HCT116 (cell line): ENCODE data around the gene SIPA1L3. TPM values are rescaled to one million over a fixed set of nuclear protein-coding genes. Genes with fewer than 3 reads are reported as not detected.

Experiments used
- ATAC-seq: fragments of 200-7000 bp; cut with Tn5 transposase; 2 replicates; pipeline ENCODE4 v1.9.1; 2020; ENCODE audit warnings: mild to moderate bottlenecking, moderate library complexity
- BruUV-seq: library from RNA; stranded (reverse); fragments of 400-500 nt; replicated peaks from 2 replicates; lab custom pipeline; 2021; lab: Mats Ljungman, UMichigan
- CTCF ChIA-PET: fragments of 300-600 bp; sonication (Branson Sonifier 250); formaldehyde crosslinking; loops from one replicate; lab custom pipeline; 2021; ENCODE audit warnings: antibody characterized with exemption; lab: Charles Lee
- POLR2A ChIA-PET: fragments of 300-600, 350-600 bp; sonication (Branson Sonifier 250); formaldehyde crosslinking; loops from one replicate; lab custom pipeline; 2021; ENCODE audit warnings: antibody characterized with exemption; lab: Charles Lee
- RAD21 ChIA-PET, 2 experiments: fragments of 300-600 bp; sonication (Branson Sonifier 250); formaldehyde crosslinking; loops; one replicate each; lab custom pipeline; 2023; ENCODE audit warnings: low total read pairs in 2 of 2; ENCODE audit not compliant: uncharacterized antibody in 2 of 2, unreplicated experiment in 2 of 2, low non-redundant PET in 1 of 2; lab: Charles Lee
- DNase-seq: peaks from one replicate; pipeline ENCODE4 v3.0.0-alpha.2; 2010; ENCODE audit warnings: low read depth, low spot score
- H2AFZ ChIP-seq: fragments of 200-600 bp; shearing (Covaris generic), sonication (generic); 2 replicates; pipeline ENCODE4 v1.6.1; 2017; ENCODE audit warnings: low read depth, mixed run types, mixed read lengths, antibody characterized with exemption, low read length; ENCODE audit not compliant: poor library complexity, severe bottlenecking
- H3K27ac ChIP-seq: 2 replicates; pipeline ENCODE4 v1.5.1; 2012; ENCODE audit warnings: low read depth, low read length
- H3K27me3 ChIP-seq: fragments of 200-600 bp; sonication (generic); 2 replicates; pipeline ENCODE4 v1.6.1; 2016; ENCODE audit warnings: mixed run types, low read length, mixed read lengths; ENCODE audit not compliant: insufficient read depth
- H3K36me3 ChIP-seq, 2 experiments: fragments of 200-500 bp in 1 of 2; fragments of 200-600 bp in 1 of 2; sonication (Bioruptor generic) in 1 of 2; sonication (generic) in 1 of 2; 2 replicates each; pipeline versions ENCODE4 v1.5.1 to v1.6.1; 2014 to 2016; ENCODE audit warnings: low read length in 2 of 2, inconsistent platforms in 1 of 2, mixed read lengths in 1 of 2, mixed run types in 1 of 2; ENCODE audit not compliant: insufficient read depth in 2 of 2, control insufficient read depth in 1 of 2
- H3K4me1 ChIP-seq, 2 experiments: fragments of 200-600 bp in 1 of 2; sonication (generic) in 1 of 2; 2 replicates each; pipeline versions ENCODE4 v1.5.1 to v1.6.1; 2012 to 2017; ENCODE audit warnings: low read length in 2 of 2, inconsistent platforms in 1 of 2, mild to moderate bottlenecking in 1 of 2, mixed read lengths in 1 of 2, mixed run types in 1 of 2, moderate library complexity in 1 of 2; ENCODE audit not compliant: insufficient read depth in 2 of 2, control insufficient read depth in 1 of 2
- H3K4me2 ChIP-seq: fragments of 200-600 bp; sonication (generic); 2 replicates; pipeline ENCODE4 v1.6.1; 2017; ENCODE audit warnings: mixed run types, low read length, mixed read lengths
- H3K4me3 ChIP-seq, 2 experiments: fragments of 200-600 bp in 1 of 2; sonication (generic) in 1 of 2; replicated peaks in 1 of 2; 2 replicates each; pipeline ENCODE4 v1.5.1; 2011 to 2016; ENCODE audit warnings: low read length in 2 of 2, control low read depth in 1 of 2, low read depth in 1 of 2, mild to moderate bottlenecking in 1 of 2, mixed read lengths in 1 of 2, mixed run types in 1 of 2
- H3K79me2 ChIP-seq: fragments of 200-600 bp; sonication (generic); 2 replicates; pipeline ENCODE4 v1.6.1; 2017; ENCODE audit warnings: mild to moderate bottlenecking, mixed run types, low read length, moderate library complexity, mixed read lengths; ENCODE audit not compliant: insufficient read depth
- H3K9ac ChIP-seq: fragments of 200-600 bp; sonication (generic); 2 replicates; pipeline ENCODE4 v1.6.1; 2016; ENCODE audit warnings: low read length, mixed read lengths
- H3K9me2 ChIP-seq: fragments of 200-600 bp; sonication (generic), shearing (Covaris generic); 2 replicates; pipeline ENCODE4 v1.6.1; 2017; ENCODE audit warnings: mixed run types, mild to moderate bottlenecking, moderate library complexity; ENCODE audit not compliant: insufficient read depth
- H3K9me3 ChIP-seq, 2 experiments: fragments of 200-500 bp in 1 of 2; fragments of 200-600 bp in 1 of 2; sonication (Bioruptor generic) in 1 of 2; sonication (generic) in 1 of 2; 2 replicates each; pipeline ENCODE4 v1.6.1; 2014 to 2017; ENCODE audit warnings: low read length in 2 of 2, mixed read lengths in 2 of 2, inconsistent platforms in 1 of 2, low read depth in 1 of 2, mild to moderate bottlenecking in 1 of 2, mixed run types in 1 of 2, moderate library complexity in 1 of 2; ENCODE audit not compliant: control insufficient read depth in 1 of 2, insufficient read depth in 1 of 2
- H4K20me1 ChIP-seq: fragments of 200-600 bp; sonication (generic), shearing (Covaris generic); 2 replicates; pipeline ENCODE4 v1.6.1; 2017; ENCODE audit warnings: mixed run types, mild to moderate bottlenecking, moderate library complexity; ENCODE audit not compliant: insufficient read depth
- ELF1 ChIP-seq: IDR thresholded peaks from 2 replicates; pipeline ENCODE4 v1.6.1; 2012; ENCODE audit warnings: low read depth, borderline replicate concordance
- EZH2 ChIP-seq: fragments of 200-600 bp; sonication (generic); IDR thresholded peaks from 2 replicates; pipeline ENCODE4 v1.6.1; 2017; ENCODE audit warnings: antibody characterized with exemption, mixed run types
- SIN3A ChIP-seq: IDR thresholded peaks from 2 replicates; pipeline ENCODE4 v1.6.1; 2012; ENCODE audit warnings: low read depth
- intact Hi-C: fragments of 100-400 bp; cut with micrococcal nuclease; formaldehyde crosslinking; loops from 2 replicates; pipeline ENCODE4 v1.10.0; 2022
- total RNA-seq: library from RNA; stranded (reverse); gene quantifications from one replicate; pipeline ENCODE4 v1.2.1, GENCODE V29; 2021; ENCODE audit not compliant: unreplicated experiment
- TF ChIP-seq, protein P1 (sequence below): IDR thresholded peaks from 2 replicates; pipeline ENCODE4 v1.6.1; 2011; ENCODE audit warnings: mild to moderate bottlenecking, low read length, moderate library complexity; ENCODE audit not compliant: insufficient replicate concordance; ENCODE audit errors: extremely low read depth

Gene SIPA1L3
- total RNA-seq, 1 experiment from 2014 or later: 41.8 TPM

DNA sequence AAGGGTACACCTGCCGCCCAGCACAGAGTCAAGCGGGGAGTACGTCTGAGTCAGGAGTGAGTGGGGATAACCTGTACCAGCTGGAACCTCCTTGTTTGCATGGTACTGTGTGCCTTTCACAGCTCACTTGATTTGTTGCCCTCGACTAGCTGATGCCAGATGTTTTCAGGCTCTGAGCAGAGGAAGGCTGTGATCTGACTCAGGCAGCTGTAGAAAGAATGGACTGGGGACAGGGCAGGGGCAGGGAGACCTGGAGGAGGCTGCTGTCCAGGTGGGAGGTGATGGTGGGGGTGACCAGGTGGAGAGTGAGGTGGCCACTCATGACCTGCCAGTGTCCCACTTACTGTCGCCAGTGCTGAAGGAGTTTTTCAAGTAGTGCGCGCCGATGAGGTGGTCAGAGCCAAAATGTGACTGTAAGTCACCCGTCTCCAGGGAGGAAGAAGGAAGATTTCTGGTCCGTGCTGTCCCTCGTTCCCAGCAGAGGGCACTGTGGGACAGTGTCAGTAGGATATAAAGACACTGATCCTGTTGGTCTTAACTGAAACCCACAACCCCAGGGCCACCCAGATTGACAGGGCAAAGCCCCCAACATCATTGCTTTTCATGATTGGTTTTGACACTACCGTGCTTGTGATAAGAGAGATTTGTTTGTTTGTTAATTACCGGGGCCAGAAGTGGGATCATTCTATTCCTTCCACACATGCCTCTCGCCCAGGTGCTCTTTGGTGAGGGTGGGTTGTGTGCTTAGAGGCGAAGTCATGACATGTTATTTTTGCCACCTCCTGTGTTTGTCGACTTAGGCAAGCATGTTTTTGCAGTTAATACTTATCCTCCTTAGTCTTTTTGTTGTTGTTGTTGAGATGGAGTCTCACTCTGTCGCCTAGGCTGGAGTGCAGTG, 188.7 kb downstream of the SIPA1L3 start (continued):
- TF ChIP-seq EZH2: no peak

DNA sequence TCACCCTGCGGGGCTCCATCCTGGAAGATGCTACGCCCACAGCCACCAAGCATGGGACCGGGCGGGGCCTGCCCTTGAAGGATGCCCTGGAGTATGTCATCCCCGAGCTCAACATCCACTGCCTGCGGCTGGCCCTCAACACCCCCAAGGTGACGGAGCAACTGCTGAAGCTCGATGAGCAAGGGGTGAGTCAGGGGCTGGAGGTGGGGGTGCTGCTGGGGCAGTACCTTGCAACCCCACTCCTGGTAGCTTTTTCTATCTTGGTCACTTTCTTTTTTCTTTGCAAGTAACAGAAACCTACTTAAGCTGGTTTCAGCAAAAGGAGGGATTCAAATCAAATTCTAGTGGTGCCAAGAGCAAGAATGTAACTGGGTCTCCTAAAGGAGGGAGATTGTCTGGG, 193.0 kb downstream of the SIPA1L3 start:
- H3K9me3 ChIP-seq: no peaks in the 10 kb centered on the region; a peak in 1 of 4 replicates
- no peak overlapping the region for H3K4me3 ChIP-seq
- intact Hi-C loops: no loop called here
- no peak for DNase-seq
- CTCF ChIA-PET: no interaction called here
- no peak overlapping the region for H3K4me2 ChIP-seq
- POLR2A ChIA-PET: no interaction called here
- RAD21 ChIA-PET: no interaction called here
- H3K79me2 ChIP-seq: no peaks in the 10 kb centered on the region; the same call in 1 of the 2 replicates
- H3K36me3 ChIP-seq: peaks cover 0 to 25% of the 10 kb centered on the region in 2 experiments; a peak in 2 of 4 replicates
- no peaks in the 10 kb centered on the region for H3K9me2 ChIP-seq
- H3K27me3 ChIP-seq: no peaks in the 10 kb centered on the region
- TF ChIP-seq ELF1: no peak
- no peak for TF ChIP-seq SIN3A
- TF ChIP-seq EZH2: no peak
- TF ChIP-seq, all 23 proteins: peak for 0
- BruUV-seq: no TSS peak
- Histone ChIP-seq H3K27ac (no peak overlapping the region), H4K20me1 (no peaks in the 10 kb centered on the region), H3K4me1 (no peaks in the 10 kb centered on the region), H2AFZ (no peak overlapping the region), H3K9ac (no peak overlapping the region)
- ATAC-seq: no peak

DNA sequence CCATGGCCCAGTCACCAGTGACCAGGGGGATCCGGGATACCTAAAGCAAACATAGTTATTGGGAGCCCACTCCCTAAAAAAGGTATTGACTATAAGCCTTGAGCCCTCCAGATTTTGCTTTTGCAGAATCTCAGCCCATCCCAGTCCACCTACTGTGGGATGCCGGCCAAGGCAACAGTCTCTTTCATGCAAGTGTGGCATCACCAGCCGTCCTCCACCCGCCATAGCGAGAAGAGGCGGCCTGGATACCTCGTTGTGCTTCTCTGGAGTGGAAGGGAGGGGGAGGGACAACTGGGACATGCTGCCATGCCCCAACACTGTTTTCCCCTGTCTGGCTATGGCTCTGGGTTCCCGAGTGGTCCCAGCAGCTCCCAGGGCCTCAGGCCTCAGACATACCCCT, 193.6 kb downstream of the SIPA1L3 start:
- ATAC-seq (no peak), DNase-seq (no peak)
- intact Hi-C loops: no loop called here
- Histone ChIP-seq H3K36me3 (peaks cover 0 to 25% of the 10 kb centered on the region in 2 experiments; a peak in 2 of 4 replicates), H3K4me1 (no peaks in the 10 kb centered on the region), H3K79me2 (no peaks in the 10 kb centered on the region; the same call in 1 of the 2 replicates), H3K9me3 (no peaks in the 10 kb centered on the region; a peak in 1 of 4 replicates), H3K27ac (no peak overlapping the region), H3K9me2 (no peaks in the 10 kb centered on the region), H3K4me2 (no peak overlapping the region), H4K20me1 (no peaks in the 10 kb centered on the region), H3K9ac (no peak overlapping the region), H2AFZ (no peak overlapping the region), H3K27me3 (no peaks in the 10 kb centered on the region), H3K4me3 (no peak overlapping the region)
- CTCF ChIA-PET: no interaction called here
- POLR2A ChIA-PET: no interaction called here
- TF ChIP-seq, protein P1, sequence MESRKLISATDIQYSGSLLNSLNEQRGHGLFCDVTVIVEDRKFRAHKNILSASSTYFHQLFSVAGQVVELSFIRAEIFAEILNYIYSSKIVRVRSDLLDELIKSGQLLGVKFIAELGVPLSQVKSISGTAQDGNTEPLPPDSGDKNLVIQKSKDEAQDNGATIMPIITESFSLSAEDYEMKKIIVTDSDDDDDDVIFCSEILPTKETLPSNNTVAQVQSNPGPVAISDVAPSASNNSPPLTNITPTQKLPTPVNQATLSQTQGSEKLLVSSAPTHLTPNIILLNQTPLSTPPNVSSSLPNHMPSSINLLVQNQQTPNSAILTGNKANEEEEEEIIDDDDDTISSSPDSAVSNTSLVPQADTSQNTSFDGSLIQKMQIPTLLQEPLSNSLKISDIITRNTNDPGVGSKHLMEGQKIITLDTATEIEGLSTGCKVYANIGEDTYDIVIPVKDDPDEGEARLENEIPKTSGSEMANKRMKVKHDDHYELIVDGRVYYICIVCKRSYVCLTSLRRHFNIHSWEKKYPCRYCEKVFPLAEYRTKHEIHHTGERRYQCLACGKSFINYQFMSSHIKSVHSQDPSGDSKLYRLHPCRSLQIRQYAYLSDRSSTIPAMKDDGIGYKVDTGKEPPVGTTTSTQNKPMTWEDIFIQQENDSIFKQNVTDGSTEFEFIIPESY: no peak
- RAD21 ChIA-PET: no interaction called here
- no TSS peak for BruUV-seq
